Hematopoietic multipotent progenitor cell treated with erythropoietin and hydrocortisone succinate and interleukin-3 and kit ligand, for 8 days (in vitro differentiated cells): ENCODE measurements around the gene DNAJB5.
A peak's percentile ranks its signal among the peaks of the same experiment; 100 is the strongest.
"Not testable (repeated sequence)": the region's sequence is repeated elsewhere in the genome, so short reads cannot be mapped to it uniquely, and the experiment has no call there.

ENCODE experiments used
- DNase-seq: peaks from one replicate; pipeline ENCODE4 v3.0.0-alpha.2; 2015

Gene DNAJB5

DNA sequence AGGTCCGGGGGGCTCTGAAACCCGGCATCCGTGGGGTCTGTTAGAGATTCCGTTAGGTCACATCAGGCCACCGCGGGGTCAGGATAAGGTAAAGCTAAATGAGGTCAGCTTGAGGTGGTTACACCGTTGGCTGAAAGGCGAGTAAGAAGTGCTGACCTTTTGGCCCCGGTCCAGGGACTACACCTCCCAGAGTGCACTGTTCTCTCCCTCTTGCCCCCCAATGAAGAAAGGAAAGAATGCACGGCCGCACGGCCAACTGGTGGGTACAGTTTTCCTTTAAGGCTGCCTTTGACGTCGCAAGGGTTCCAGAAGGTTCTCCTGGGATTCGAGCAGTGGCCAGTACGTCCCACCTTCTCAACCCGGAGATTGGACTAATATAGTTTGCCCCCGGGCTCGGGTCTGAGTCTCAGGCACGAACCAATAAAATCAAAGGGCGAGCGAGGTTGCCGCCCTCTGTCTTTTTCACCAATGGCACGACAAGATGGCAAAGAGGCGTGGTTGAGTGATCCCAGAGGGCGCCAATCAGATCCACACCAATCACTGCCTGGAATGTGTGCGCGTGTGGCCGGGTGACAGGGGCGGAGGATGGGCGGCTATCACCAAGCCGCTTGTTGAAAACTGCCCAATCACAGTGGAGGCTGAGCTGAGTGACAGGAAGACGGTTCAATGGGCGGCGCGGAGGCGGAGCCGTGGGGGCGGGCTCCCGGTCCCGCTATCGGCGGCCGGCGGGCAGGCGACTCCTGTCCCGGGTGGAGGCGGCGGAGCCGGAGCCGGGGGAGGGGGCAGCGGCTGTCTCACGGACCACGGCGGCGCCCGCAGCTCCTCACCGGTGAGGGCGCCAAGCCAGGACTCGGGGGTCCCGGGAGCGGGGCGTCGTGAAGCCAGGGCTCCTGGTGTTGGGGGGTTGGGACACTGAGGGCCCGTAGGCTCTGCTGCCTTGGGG lies at the start of gene DNAJB5:
DNAJB5 (plus strand) TSS at position 743 of the 943 bp plus-strand sequence. CDS start 886 bp downstream, outside the sequence.
- peak; percentile 96 for DNase-seq

GRCh38 chr9:34939989-34940388 lies 49.6 kb upstream of the DNAJB5 start:
- peak; percentile 62 for DNase-seq

GRCh38 chr9:34948451-34948850 lies 41.1 kb upstream of the DNAJB5 start:
- no peak for DNase-seq

- DNase-seq, result no peak
These were observed 35.3 kb upstream of the DNAJB5 start for GRCh38 chr9:34954225-34954624.

- not testable (repeated sequence) for DNase-seq
These were observed 33.5 kb upstream of the DNAJB5 start for GRCh38 chr9:34956066-34956465.

GRCh38 chr9:34956648-34957047 lies 32.9 kb upstream of the DNAJB5 start:
- DNase-seq, result no peak

- no peak for DNase-seq
These were observed 31.8 kb upstream of the DNAJB5 start, which contains the start of gene PHF24 for GRCh38 chr9:34957492-34958410. TSS of gene PHF24 (plus strand) at chr9:34958285. CDS start at chr9:34971299, 13,014 bp downstream.

- DNase-seq, result no peak
These were observed 31.0 kb upstream of the DNAJB5 start for GRCh38 chr9:34958411-34958982.

DNA sequence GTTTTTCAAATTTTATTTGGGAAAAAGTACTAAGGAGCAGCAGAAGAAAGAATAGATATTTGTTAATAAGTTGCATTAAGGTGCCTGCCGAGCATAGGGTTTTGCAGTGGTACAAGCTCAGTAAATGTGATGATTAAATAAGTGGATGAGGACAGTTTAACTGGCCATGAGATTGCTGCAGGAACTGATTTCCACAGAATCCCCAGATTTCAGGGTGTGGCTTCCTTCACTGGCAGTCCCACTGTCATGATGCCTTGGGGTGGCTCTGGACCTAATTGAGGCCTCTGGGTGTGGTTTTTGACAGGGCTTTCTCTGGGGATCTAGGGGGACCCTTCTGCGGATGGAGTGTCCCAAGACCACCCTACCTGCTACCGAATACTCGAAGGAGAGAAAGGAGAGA lies 30.1 kb upstream of the DNAJB5 start:
- no peak for DNase-seq

DNA sequence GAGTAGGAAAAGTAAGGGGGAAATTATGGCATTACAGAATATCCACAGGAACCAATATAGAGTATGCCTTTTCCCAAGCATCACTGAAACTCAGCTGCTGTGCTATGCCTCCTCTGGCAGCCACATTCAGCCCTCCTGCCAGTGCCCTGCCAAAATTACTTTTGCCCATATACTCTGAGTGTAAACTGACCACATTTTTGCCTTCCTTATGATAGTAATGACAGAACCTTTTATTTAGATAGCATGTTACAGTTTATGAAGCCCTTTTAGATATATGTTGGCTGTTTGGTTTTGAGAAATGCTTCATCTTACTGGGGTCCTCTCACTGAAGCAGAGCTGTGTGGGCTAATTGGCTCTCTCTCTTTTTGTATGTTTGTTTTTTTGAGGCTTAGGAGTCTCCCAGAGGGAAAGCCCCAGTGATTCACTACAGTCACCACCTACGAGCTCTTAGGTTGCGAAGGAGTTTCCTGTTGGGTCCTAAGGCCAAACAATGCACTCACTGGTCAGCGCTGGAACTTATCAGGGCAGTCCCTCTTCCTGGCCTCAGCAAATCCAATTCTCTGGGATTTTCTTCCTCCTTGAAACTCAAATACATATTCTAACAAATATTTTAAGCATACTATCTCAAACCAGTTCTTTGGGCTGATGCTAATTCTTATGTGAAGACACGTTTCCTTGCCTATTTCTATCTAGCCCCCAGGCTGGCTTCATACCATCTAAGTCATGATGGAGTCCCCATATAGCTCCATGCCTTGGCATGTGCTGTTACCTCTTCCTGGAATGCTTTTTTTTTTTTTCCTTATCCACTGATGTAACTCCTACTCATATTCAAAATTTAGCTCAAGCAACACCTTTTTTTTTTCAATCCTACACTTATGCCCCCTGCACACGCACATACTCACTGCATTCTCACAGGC lies 27.7 kb upstream of the DNAJB5 start:
- DNase-seq, result no peak

- DNase-seq, result no peak
These were observed 27.0 kb upstream of the DNAJB5 start for GRCh38 chr9:34962546-34962945.

GRCh38 chr9:34963552-34963951 lies 26.0 kb upstream of the DNAJB5 start:
- no peak for DNase-seq

DNA sequence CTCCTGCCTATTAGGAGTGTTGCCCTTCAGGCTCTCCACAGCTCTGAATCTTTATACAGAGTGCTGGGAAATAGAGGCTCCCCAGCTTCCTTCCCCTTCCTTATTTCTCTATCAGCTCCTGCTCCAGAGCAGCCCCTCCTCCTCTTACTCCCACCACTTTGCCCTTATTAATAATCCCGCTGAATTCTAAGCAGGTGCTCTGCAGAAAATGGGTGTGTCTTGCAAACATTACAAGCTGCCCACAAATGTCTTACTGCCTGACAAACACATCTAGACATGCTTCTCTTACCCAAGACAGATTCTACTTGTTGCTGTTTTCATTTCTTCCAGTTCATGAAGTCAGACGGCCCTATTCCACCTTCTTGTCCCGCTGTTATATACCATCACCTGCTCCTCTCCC lies 25.1 kb upstream of the DNAJB5 start:
- no peak for DNase-seq

DNA sequence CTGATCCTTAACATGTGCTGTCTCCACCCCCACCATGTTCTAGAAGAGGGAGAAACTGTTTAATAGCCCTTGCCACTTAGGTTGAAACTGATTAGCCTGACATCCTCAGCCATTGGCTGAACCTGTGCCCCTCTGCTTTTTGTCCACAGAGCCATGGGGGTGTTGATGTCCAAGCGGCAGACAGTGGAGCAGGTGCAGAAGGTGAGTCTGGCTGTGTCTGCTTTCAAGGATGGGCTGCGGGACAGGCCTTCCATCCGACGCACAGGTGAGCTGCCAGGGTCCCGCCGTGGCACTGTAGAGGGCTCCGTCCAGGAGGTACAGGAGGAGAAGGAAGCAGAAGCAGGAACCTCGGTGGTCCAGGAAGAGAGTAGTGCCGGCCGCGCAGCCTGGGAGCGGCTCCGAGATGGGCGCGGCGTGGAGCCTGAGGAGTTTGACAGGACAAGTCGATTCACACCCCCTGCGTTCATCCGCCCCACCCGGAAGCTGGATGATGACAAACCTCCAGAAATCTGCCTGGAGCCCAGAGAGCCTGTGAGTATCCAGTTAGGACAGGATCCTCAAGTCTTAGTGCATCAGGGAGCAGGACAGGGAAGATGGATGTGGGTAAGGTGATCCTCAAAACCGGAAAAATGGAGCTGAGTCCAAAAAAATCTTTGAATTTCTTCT lies 18.3 kb upstream of the DNAJB5 start:
- no peak for DNase-seq

- no peak for DNase-seq
These were observed 14.9 kb upstream of the DNAJB5 start for GRCh38 chr9:34974664-34975063.

- DNase-seq, result no peak
These were observed 13.1 kb upstream of the DNAJB5 start for GRCh38 chr9:34976441-34976840.

GRCh38 chr9:34976992-34977391 lies 12.6 kb upstream of the DNAJB5 start:
- no peak for DNase-seq

- no peak for DNase-seq
These were observed 9.3 kb upstream of the DNAJB5 start for GRCh38 chr9:34980181-34980761.

DNA sequence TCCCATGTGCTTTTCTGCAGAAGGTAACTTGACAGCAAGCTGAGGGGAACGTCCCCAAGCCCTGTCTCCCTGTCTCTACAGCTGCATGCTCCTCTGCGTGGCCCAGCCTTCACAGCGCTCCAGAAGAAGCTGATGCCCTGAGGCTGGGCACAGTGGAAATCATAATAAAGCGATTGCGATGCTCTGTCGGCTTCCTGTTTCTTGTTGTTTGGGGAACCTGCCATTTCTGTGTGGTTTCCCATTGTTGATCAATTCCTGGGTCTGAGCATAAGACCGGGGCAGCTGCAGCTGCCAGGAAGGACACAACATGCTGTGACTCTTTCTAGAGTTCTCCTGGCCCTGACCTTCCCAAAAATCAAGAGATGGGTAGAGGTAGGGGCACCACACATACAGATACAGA lies 7.2 kb upstream of the DNAJB5 start:
- no peak for DNase-seq

DNA sequence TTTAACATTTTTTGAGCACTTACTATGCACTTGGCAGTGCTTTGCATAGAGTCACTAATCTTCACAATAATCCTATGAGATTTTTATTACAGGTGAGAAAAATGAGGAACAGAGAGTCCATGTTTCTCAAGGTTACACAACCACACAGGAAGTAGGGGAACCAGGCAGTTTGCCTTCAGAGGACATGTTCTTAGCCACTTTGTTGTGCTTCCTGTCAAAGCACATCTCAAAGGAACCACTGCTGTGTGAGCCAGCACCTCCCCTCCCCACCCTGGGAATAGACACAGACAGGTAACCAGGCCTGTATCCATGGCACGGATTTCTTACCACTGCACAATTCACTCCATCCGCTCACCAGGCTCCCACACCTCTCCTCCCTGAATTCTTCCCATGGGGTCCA lies 6.3 kb upstream of the DNAJB5 start:
- DNase-seq, result no peak

DNA sequence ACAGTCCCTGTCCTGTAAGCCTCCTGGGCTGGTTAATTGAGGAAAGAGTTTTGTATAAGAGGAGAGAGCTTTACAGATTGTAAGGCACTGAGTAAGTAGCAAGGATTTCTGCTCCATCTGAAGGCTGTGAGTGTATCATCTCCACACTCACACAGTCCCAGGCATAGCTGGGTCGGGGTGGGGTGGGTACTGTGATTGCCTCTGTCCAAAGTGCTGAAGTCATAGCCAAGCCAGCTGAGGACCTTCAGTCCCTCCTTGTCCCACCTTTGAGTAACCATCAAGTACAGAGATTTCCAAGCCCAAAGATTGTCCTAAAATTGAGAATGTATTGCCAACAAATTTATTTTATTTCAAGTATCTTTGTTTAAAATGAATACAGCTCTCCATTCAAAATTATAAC lies 5.5 kb upstream of the DNAJB5 start:
- DNase-seq, result peak; percentile 29
